ENCODE results near the gene BCAR1.

The BCAR1 gene

DNA sequence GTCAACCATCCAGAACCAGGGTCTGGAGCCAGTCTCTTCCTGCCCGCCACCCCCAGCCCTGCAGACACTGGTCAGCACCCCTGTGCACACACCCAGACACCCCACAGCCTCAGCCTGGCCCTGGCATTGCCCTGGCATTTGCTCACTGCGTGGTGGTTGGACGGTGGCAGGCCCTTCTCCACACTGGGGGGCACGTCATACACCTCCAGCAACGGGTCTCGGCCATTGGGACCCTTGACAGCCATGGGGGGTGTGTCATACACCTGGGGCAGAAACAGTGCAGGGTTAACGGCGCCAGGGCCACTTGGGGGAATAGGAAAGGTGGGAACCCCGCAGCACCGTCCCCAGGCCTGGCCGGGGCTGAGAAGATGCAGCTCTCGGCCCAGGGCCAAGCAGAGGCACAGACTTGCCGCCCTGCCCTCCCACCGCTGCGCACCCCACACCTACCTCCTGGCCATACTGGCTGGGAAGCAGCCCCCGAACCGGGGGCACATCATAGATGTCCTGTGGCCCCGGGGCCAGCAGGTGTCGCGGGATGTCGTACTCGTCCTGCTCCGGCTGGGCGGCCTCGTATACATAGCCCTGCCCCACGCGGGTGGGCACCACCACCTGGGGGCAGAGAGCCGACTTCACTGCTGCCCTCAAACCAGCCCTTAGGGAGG, 14.6 kb downstream of the BCAR1 start:
- no peaks in the 10 kb centered on the region for H3K27me3 ChIP-seq (ENCODE audit: insufficient read depth, low read depth)
- H3K4me2 ChIP-seq = no peak overlapping the region
- H3K27ac ChIP-seq = no peak overlapping the region
- no peak overlapping the region for H2AFZ ChIP-seq (ENCODE audit: low read depth)
- H3K4me3 ChIP-seq (IDR thresholded peaks at IDR 0.05; ENCODE audit: insufficient read depth, low read depth, low read length) = no peak overlapping the region
- H3K79me2 ChIP-seq (ENCODE audit: insufficient read depth, low read depth) = no peaks in the 10 kb centered on the region
- no peaks in the 10 kb centered on the region for H4K20me1 ChIP-seq (ENCODE audit: insufficient read depth)
- no peak overlapping the region for H3K9ac ChIP-seq
- TF ChIP-seq, protein P1, sequence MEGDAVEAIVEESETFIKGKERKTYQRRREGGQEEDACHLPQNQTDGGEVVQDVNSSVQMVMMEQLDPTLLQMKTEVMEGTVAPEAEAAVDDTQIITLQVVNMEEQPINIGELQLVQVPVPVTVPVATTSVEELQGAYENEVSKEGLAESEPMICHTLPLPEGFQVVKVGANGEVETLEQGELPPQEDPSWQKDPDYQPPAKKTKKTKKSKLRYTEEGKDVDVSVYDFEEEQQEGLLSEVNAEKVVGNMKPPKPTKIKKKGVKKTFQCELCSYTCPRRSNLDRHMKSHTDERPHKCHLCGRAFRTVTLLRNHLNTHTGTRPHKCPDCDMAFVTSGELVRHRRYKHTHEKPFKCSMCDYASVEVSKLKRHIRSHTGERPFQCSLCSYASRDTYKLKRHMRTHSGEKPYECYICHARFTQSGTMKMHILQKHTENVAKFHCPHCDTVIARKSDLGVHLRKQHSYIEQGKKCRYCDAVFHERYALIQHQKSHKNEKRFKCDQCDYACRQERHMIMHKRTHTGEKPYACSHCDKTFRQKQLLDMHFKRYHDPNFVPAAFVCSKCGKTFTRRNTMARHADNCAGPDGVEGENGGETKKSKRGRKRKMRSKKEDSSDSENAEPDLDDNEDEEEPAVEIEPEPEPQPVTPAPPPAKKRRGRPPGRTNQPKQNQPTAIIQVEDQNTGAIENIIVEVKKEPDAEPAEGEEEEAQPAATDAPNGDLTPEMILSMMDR (conservative IDR thresholded peaks at IDR 0.05; ENCODE audit: low read depth, low read length) = no peak
- no peaks in the 10 kb centered on the region for H3K36me3 ChIP-seq (ENCODE audit: insufficient read depth)
- no peaks in the 10 kb centered on the region for H3K4me1 ChIP-seq (ENCODE audit: low read depth, poor library complexity, severe bottlenecking)

DNA sequence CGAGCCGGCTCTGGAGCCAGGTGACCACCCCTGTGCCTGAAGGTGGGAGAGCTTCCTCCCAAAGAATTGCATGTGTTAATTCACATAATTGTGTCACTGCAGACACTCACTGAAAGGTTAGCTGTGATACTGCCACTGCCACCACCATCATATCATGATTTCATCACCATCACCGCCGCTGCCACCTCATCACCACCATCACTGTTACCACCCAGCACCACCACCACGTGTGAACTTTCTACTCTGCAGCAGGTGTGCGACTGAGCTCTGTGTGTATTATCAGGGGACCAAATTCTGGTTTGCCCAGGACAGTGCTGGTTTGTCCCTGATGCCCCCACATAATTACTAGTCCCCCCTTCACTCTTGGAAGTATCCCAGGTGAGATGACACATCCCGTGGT, 15.2 kb downstream of the BCAR1 start:
- Histone ChIP-seq H3K27me3 (ENCODE audit: insufficient read depth, low read depth) (no peaks in the 10 kb centered on the region), H3K9ac (no peak overlapping the region), H3K4me2 (no peak overlapping the region), H3K4me1 (ENCODE audit: low read depth, poor library complexity, severe bottlenecking) (no peaks in the 10 kb centered on the region), H3K36me3 (ENCODE audit: insufficient read depth) (no peaks in the 10 kb centered on the region), H3K27ac (no peak overlapping the region), H2AFZ (ENCODE audit: low read depth) (no peak overlapping the region), H4K20me1 (ENCODE audit: insufficient read depth) (no peaks in the 10 kb centered on the region), H3K4me3 (IDR thresholded peaks at IDR 0.05; ENCODE audit: insufficient read depth, low read depth, low read length) (no peak overlapping the region), H3K79me2 (ENCODE audit: insufficient read depth, low read depth) (no peaks in the 10 kb centered on the region)
- TF ChIP-seq, protein P1 (conservative IDR thresholded peaks at IDR 0.05; ENCODE audit: low read depth, low read length) = no peak

DNA sequence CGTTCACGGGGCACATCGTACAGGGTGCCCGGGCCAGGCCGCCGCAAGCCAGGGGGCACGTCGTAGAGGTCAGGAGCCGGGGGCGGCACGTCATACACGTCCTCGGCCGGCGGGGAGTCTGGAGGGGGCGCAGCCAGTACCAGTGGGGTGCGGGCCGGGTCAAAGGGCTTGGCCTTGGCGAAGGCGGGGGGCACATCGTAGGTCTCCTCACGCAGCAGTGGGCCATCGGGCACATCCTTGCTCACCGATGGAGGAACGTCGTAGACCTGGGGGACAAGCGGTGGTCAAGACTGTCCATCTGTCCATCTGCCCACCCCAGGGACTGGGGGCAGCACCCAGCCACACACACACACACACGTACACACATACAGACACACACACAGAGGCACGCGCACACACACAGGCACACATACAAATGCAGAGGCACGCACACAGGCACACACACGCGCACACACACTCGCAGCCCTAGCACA, 15.7 kb downstream of the BCAR1 start:
- no peak overlapping the region for H2AFZ ChIP-seq (ENCODE audit: low read depth)
- TF ChIP-seq, protein P1 (conservative IDR thresholded peaks at IDR 0.05; ENCODE audit: low read depth, low read length) = no peak
- no peaks in the 10 kb centered on the region for H3K79me2 ChIP-seq (ENCODE audit: insufficient read depth, low read depth)
- no peaks in the 10 kb centered on the region for H3K27me3 ChIP-seq (ENCODE audit: insufficient read depth, low read depth)
- no peaks in the 10 kb centered on the region for H4K20me1 ChIP-seq (ENCODE audit: insufficient read depth)
- H3K36me3 ChIP-seq (ENCODE audit: insufficient read depth) = no peaks in the 10 kb centered on the region
- H3K9ac ChIP-seq = no peak overlapping the region
- H3K4me1 ChIP-seq (ENCODE audit: low read depth, poor library complexity, severe bottlenecking) = no peaks in the 10 kb centered on the region
- no peak overlapping the region for H3K4me3 ChIP-seq (IDR thresholded peaks at IDR 0.05; ENCODE audit: insufficient read depth, low read depth, low read length)
- no peak overlapping the region for H3K27ac ChIP-seq
- no peak overlapping the region for H3K4me2 ChIP-seq

DNA sequence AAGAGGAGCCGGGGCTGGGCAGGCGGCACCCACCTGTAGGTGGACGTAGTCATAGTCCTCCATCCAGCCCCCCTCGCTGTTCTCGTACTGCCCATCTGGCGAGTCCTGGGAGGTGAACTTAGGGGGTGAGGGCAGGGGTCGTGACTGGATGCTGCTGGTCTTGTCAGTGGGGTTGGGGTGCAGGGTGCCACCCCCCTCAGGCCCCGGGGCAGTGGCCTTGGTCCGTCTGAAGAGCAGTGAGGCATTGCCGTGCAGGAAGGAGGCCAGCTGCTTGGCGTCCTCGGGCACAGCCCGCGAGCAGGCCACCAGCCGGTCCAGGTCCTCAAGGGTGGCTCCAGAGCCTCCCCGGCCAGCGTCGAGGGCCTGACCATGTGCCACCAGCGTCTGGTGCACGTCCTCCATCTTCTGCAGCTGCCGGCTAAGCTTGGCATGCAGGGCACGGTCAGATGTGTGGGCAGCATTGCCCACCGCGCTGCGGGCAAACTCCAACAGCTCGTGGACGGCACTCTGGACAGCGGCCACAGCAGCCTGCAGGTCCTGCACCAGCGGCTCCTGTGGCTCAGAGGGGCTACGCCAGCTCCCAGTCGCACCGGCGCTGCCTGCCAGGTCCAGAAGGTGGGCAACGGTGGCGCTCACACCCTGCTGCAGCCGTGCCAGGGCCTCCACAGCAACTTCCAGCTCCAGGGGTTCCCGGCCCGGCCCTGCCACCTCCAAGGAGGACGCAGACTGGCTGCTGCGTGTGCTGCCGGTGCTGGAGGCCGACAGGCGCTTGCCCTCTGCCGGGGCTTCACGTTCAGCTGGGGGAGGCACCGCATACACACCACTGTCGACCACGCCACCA, 16.3 kb downstream of the BCAR1 start:
- no peak overlapping the region for H3K4me2 ChIP-seq
- H3K36me3 ChIP-seq (ENCODE audit: insufficient read depth) = no peaks in the 10 kb centered on the region
- no peaks in the 10 kb centered on the region for H3K4me1 ChIP-seq (ENCODE audit: low read depth, poor library complexity, severe bottlenecking)
- no peaks in the 10 kb centered on the region for H3K79me2 ChIP-seq (ENCODE audit: insufficient read depth, low read depth)
- H3K27me3 ChIP-seq (ENCODE audit: insufficient read depth, low read depth) = no peaks in the 10 kb centered on the region
- no peak overlapping the region for H2AFZ ChIP-seq (ENCODE audit: low read depth)
- H3K4me3 ChIP-seq (IDR thresholded peaks at IDR 0.05; ENCODE audit: insufficient read depth, low read depth, low read length) = no peak overlapping the region
- H4K20me1 ChIP-seq (ENCODE audit: insufficient read depth) = no peaks in the 10 kb centered on the region
- TF ChIP-seq, protein P1 (conservative IDR thresholded peaks at IDR 0.05; ENCODE audit: low read depth, low read length) = no peak
- H3K27ac ChIP-seq = no peak overlapping the region
- H3K9ac ChIP-seq = no peak overlapping the region

Measured in KMS-11 (cell line).